HG03460 (cell line): ENCODE measurements around the gene ZNF467.

Experiments
- ATAC-seq: cut with Tn5 transposase; IDR thresholded peaks from one replicate; pipeline ENCODE4 v1.9.1; 2021; ENCODE audit not compliant: unreplicated experiment

The ZNF467 gene

GRCh38 chr7:149809215-149809614 lies 35.8 kb upstream of the ZNF467 start:
- no peak for ATAC-seq

- ATAC-seq: no peak
Measured at GRCh38 chr7:149808311-149808710, 34.9 kb upstream of the ZNF467 start.

DNA sequence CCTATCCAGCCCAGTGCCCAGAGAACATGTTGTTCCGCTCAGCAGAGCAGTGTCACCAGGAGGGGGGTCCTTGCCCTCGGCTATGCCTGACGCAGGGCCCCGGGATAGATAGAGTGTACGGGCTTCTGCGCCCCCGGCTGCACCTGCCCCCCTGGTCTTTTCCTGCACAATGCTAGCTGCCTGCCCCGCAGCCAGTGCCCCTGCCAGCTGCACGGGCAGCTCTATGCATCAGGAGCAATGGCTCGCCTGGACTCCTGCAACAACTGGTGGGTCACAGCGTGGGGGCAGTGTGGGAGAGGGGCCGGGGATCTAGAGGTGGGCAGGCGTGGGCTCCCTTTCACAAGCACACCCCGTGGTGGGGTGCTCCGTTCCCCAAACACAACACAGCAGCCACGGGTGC lies 33.3 kb upstream of the ZNF467 start:
- no peak for ATAC-seq

DNA sequence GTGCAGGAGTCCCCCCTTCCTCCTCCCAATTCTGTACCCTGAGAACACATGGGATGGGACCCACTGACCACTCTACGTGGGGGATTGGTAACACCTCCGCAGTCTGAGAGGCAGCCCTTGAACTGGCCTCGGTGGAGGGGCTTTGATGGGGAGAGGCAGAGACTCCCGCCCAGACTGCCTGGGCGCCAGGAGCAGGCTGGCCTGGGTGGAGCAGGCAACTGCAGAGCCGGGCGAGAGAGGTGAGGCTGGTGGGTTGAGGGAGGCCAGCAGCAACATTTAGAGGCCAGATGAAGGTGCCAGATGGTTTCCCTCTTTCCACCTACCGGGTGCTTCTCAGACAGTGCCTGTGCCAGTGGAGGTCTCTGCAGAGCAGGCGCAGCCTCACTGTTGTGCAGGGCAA lies 30.7 kb upstream of the ZNF467 start:
- no peak for ATAC-seq

GRCh38 chr7:149803551-149804074 lies 30.2 kb upstream of the ZNF467 start:
- no peak for ATAC-seq

GRCh38 chr7:149802966-149803365 lies 29.6 kb upstream of the ZNF467 start:
- ATAC-seq: no peak

- ATAC-seq: no peak
Measured at GRCh38 chr7:149801816-149802215, 28.4 kb upstream of the ZNF467 start.

- no peak for ATAC-seq
Measured at GRCh38 chr7:149801002-149801566, 27.7 kb upstream of the ZNF467 start.

- no peak for ATAC-seq
Measured at GRCh38 chr7:149800169-149800555, 26.8 kb upstream of the ZNF467 start.

DNA sequence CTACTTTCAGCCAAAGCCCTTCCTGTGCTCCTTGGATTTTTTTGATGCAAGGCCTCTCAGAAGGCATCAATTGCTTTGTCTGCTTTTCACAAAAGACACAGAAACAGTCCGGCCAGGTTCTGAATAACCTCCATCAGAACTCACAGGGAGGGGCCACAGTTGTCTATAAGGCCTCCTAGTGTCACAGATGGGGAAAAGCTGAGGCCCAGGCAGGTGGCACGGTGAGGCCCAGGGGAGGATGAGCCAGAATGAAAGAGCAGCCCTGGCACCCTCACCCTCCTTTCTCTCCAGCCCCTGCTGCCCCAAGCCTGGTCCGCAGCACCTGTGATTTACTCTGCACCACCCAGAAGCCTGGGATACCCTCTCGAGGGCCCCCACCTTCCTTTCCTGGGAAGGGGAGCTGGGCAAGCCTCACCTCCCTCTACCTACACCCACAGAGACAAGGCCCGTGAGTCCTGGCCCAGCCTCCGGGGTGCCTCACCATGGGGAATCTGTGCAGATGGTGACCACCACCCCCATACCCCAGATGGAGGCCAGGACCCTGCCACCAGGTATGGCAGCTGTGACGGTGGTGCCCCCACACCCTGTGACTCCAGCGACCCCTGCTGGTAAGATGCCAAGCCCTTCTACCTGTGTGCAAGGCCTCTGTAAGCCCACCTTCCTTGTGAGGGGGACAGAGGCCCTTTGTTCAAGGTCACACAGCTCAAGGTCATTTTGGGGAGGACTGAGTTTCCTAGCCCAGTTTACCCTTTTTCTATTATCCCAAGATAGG lies 26.2 kb upstream of the ZNF467 start:
- ATAC-seq: no peak

DNA sequence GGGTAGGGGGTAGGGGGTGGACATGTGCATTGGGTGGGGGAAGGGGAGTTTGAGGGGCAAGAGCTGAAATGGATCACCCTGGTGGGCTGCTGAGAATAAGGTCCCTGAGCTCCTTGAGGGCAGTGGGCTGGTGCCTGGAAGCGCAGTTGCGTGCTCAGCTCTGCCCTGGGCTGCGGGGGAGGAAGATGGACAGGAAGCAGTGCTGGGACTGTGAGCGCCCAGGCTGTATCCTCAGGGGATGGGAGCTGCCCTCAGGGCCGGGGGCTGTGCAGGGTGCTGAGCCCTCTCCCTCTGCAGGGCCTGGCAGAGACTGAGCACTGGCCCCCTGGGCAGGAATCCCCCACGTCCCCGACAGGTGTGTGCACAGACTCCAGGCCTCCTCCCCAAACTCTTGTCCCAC lies 24.4 kb upstream of the ZNF467 start:
- ATAC-seq: no peak

DNA sequence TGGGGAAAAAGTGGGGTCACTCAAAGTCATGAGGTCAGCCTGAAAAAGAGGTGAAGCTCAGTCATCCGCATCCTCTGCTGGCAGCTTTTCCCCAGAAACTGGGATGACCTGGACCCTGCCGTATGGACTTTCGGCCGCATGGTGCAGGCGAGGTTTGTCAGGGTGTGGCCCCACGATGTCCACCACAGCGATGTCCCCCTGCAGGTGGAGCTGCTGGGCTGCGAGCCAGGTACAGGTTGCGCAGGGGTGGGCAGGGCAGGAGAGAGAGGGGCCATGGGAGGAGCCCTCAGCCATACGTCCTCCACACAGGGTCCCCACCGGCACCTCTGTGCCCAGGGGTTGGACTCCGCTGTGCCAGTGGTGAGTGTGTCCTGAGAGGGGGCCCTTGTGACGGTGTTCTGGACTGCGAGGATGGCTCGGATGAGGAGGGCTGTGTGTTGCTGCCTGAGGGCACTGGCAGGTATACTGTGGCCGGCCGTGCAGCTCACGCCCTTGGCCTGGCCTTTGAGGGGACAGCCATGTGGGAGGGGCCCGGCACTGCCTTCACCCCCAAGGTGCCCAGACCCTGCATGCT lies 23.0 kb upstream of the ZNF467 start:
- ATAC-seq: no peak

DNA sequence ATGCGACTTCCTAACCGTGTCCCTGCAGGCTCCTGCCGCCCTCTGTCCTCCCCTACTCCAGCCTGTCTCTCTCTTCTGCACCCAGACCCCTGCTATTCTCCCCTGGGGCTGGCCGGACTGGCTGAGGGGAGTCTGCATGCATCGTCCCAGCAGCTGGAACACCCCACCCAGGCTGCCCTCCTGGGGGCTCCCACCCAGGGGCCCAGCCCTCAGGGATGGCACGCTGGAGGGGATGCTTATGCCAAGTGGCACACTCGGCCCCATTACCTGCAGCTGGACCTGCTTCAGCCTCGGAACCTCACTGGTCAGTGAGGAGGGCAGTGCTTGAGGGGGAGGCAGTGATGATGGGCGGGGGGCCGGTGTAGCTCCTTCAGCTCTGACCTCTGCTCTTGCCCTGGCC lies 21.7 kb upstream of the ZNF467 start:
- no peak for ATAC-seq

DNA sequence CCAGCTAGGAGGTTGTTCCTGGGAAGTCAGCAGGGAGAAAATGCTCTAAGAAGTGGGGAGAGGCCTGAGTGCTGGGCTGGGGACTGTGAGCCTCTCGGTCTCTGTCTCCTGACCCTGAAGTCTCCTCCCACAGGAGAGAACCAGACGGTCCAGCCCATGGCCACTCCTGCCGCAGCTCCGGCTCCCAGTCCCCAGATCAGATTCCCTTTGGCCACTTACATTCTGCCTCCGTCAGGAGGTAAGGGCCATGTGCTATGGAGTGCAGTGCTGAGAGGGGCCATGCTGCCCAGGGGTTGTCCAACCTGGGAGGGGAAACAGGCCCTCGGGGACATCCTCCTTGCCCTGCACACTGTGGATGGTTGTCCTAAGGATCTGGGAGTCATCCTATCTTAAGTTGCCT lies 21.3 kb upstream of the ZNF467 start:
- no peak for ATAC-seq

DNA sequence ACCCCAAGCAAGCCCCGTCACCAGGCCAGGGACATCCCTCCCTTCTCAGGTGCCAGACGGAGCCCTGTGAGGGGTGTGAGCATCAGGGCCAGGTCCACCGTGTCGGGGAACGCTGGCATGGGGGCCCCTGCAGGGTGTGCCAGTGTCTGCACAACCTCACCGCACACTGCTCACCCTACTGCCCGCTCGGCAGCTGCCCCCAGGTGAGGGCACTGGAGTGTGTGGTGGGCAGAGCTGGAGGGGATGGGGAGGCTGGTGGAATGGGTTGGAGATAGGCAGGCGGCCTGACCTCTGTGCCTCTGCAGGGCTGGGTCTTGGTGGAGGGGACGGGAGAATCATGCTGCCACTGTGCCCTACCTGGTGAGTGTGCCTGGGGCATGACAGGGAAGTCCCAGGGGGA lies 19.9 kb upstream of the ZNF467 start:
- ATAC-seq: no peak

DNA sequence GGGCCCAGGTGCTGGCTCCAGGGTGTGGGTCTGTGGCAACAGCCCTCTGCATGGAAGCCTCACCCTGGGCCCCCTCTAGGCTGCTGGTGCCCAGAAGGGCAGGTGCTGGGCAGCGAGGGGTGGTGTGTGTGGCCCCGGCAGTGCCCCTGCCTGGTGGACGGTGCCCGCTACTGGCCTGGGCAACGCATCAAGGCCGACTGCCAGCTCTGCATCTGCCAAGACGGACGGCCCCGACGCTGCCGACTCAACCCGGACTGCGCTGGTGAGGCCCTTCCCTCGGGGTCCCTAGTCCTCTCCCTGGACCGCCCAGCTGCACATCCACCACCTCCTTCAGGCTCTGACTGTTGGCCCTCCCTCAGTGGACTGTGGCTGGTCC lies 18.8 kb upstream of the ZNF467 start:
- ATAC-seq: no peak

DNA sequence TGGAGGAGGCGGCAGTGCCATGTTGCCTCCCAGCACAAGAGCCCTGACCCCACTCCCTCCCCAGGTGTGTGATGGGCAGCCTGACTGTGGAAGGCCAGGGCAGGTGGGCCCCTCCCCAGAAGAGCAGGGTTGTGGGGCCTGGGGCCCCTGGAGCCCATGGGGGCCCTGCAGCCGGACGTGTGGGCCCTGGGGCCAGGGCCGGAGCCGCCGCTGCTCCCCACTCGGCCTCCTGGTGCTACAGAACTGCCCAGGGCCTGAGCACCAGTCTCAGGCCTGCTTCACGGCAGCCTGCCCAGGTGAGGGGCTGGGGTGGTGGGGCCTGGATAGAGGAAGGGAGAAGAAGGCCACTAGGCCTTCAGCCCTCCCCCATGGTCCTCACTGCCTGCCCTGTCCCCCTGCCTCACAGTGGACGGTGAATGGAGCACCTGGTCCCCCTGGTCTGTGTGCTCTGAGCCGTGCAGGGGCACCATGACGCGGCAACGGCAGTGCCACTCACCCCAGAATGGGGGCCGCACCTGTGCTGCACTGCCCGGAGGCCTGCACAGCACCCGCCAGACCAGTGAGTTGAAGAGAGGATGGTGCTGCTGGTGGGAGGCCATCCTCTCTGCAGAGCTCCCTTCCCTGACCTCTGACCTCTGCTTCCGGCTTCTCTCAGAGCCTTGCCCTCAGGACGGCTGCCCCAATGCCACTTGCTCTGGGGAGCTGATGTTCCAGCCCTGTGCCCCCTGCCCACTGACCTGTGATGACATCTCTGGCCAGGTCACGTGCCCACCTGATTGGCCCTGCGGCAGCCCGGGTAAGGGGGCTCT lies 18.2 kb upstream of the ZNF467 start:
- no peak for ATAC-seq

DNA sequence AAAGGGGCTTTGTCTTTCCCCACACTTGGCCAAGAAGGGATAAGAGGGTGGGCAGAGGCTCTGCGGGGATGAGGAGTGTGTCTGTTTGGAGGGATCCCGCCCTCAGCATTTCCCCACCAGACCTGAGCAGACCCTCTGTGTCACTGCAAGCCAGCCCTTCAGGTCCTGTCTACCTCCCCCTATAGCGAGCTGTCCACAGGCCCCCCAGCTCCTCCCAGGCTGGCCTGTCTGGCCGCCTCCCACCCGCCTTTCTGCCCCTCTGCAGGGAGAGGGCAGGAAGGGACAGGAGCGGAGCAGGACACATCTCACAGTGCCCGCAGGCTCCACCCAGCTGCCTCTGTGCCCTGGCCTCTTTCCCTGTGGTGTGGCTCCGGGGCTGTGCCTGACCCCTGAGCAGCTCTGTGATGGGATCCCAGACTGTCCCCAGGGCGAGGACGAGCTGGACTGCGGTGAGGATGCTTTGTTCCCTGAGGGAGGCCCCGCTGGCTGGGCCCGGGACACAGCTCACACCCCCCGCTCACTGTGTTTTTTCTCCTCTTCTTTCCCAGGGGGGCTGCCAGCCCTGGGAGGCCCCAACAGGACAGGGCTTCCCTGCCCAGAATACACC lies 17.5 kb upstream of the ZNF467 start:
- no peak for ATAC-seq

DNA sequence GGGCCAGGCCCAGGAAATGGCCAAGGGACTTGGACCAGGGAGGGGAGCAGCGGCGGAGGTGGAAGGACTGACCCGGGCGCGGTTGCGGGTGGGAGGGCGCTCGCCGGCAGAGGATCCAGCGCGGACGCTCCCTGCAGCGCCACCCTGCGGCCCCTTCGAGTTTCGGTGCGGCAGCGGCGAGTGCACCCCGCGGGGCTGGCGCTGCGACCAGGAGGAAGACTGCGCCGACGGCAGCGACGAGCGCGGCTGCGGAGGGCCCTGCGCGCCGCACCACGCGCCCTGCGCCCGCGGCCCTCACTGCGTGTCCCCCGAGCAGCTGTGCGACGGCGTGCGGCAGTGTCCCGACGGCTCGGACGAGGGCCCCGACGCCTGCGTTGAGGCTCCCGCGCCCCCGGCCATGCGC lies 16.8 kb upstream of the ZNF467 start:
- no peak for ATAC-seq

GRCh38 chr7:149789101-149789500 lies 15.7 kb upstream of the ZNF467 start:
- ATAC-seq: no peak

GRCh38 chr7:149788300-149788851 lies 15.0 kb upstream of the ZNF467 start:
- no peak for ATAC-seq
